ENCODE data around the gene ASB3. TPM values are rescaled to one million over a fixed set of nuclear protein-coding genes. Genes with fewer than 3 reads are reported as not detected.

Gene ASB3
- total and polyA plus RNA-seq, 4 donors: 7.0 to 54.9 (median 18.1) TPM

- peaks cover 0 to under 1% (median 0%) of the 10 kb centered on the region in 4 donors for H3K9me3 ChIP-seq (ENCODE audit: control insufficient read depth in 4 of 4, insufficient read depth in 3 of 4, low read length in 3 of 4)
- no peak for DNase-seq
- H3K36me3 ChIP-seq (ENCODE audit: control insufficient read depth in 4 of 4, insufficient read depth in 4 of 4, low read length in 4 of 4): no peaks in the 10 kb centered on the region
- H3K27me3 ChIP-seq (ENCODE audit: control insufficient read depth in 3 of 3, insufficient read depth in 3 of 3, low read length in 2 of 3): no peaks in the 10 kb centered on the region
- no peaks in the 10 kb centered on the region for H3K4me1 ChIP-seq (ENCODE audit: control insufficient read depth in 5 of 5, insufficient read depth in 5 of 5, low read length in 5 of 5)
- H3K9ac ChIP-seq (ENCODE audit: insufficient read depth in 1 of 2, low read length in 2 of 2): no peak overlapping the region
- 79 to 89% methylated on average over 7 of the region's 7 CpGs for WGBS, 2 donors
- TF ChIP-seq, protein P1, sequence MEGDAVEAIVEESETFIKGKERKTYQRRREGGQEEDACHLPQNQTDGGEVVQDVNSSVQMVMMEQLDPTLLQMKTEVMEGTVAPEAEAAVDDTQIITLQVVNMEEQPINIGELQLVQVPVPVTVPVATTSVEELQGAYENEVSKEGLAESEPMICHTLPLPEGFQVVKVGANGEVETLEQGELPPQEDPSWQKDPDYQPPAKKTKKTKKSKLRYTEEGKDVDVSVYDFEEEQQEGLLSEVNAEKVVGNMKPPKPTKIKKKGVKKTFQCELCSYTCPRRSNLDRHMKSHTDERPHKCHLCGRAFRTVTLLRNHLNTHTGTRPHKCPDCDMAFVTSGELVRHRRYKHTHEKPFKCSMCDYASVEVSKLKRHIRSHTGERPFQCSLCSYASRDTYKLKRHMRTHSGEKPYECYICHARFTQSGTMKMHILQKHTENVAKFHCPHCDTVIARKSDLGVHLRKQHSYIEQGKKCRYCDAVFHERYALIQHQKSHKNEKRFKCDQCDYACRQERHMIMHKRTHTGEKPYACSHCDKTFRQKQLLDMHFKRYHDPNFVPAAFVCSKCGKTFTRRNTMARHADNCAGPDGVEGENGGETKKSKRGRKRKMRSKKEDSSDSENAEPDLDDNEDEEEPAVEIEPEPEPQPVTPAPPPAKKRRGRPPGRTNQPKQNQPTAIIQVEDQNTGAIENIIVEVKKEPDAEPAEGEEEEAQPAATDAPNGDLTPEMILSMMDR (IDR thresholded peaks at IDR 0.05; ENCODE audit: control extremely low read depth, extremely low read depth): no peak
- no peak for ATAC-seq (ENCODE audit: insufficient read depth, low FRiP score)
- H3K27ac ChIP-seq (ENCODE audit: low read depth in 1 of 2, low read length in 1 of 2): no peak overlapping the region
- no peak overlapping the region for H3K4me3 ChIP-seq
Observed at GRCh38 chr2:53630026-53630606, 156.6 kb downstream of the ASB3 start.

- TF ChIP-seq, protein P1 (IDR thresholded peaks at IDR 0.05; ENCODE audit: control extremely low read depth, extremely low read depth): no peak
- no peaks in the 10 kb centered on the region for H3K27me3 ChIP-seq (ENCODE audit: control insufficient read depth in 3 of 3, insufficient read depth in 3 of 3, low read length in 2 of 3)
- no peak for ATAC-seq (ENCODE audit: insufficient read depth, low FRiP score)
Observed at GRCh38 chr2:53629501-53629900, 157.3 kb downstream of the ASB3 start.

GRCh38 chr2:53629001-53629400 is 157.8 kb downstream of the ASB3 start:
- no peaks in the 10 kb centered on the region for H3K36me3 ChIP-seq (ENCODE audit: control insufficient read depth in 4 of 4, insufficient read depth in 4 of 4, low read length in 4 of 4)
- H3K9ac ChIP-seq (ENCODE audit: insufficient read depth in 1 of 2, low read length in 2 of 2): no peak overlapping the region
- H3K27me3 ChIP-seq (ENCODE audit: control insufficient read depth in 3 of 3, insufficient read depth in 3 of 3, low read length in 2 of 3): no peaks in the 10 kb centered on the region
- no peak for ATAC-seq (ENCODE audit: insufficient read depth, low FRiP score)
- no peak overlapping the region for H3K4me3 ChIP-seq
- H3K9me3 ChIP-seq (ENCODE audit: control insufficient read depth in 4 of 4, insufficient read depth in 3 of 4, low read length in 3 of 4): peaks cover 0 to 2% (median 0%) of the 10 kb centered on the region in 4 donors
- DNase-seq: no peak
- TF ChIP-seq, protein P1 (IDR thresholded peaks at IDR 0.05; ENCODE audit: control extremely low read depth, extremely low read depth): no peak
- no peak overlapping the region for H3K27ac ChIP-seq (ENCODE audit: low read depth in 1 of 2, low read length in 1 of 2)
- 78 to 90% methylated on average over 6 of the region's 6 CpGs for WGBS, 2 donors
- no peaks in the 10 kb centered on the region for H3K4me1 ChIP-seq (ENCODE audit: control insufficient read depth in 5 of 5, insufficient read depth in 5 of 5, low read length in 5 of 5)

More at GRCh38 chr2:53629501-53629900, 157.3 kb downstream of the ASB3 start:
- H3K36me3 ChIP-seq (ENCODE audit: control insufficient read depth in 4 of 4, insufficient read depth in 4 of 4, low read length in 4 of 4): no peaks in the 10 kb centered on the region
- H3K9me3 ChIP-seq (ENCODE audit: control insufficient read depth in 4 of 4, insufficient read depth in 3 of 4, low read length in 3 of 4): peaks cover 0 to 2% (median 0%) of the 10 kb centered on the region in 4 donors
- whole genome bisulfite sequencing, 2 donors: 66 to 80% methylated on average over 4 of the region's 4 CpGs
- no peak overlapping the region for H3K4me3 ChIP-seq
- DNase-seq: peak in 1 of 3 donors; percentile 11
- H3K27ac ChIP-seq (ENCODE audit: low read depth in 1 of 2, low read length in 1 of 2): no peak overlapping the region
- no peaks in the 10 kb centered on the region for H3K4me1 ChIP-seq (ENCODE audit: control insufficient read depth in 5 of 5, insufficient read depth in 5 of 5, low read length in 5 of 5)
- no peak overlapping the region for H3K9ac ChIP-seq (ENCODE audit: insufficient read depth in 1 of 2, low read length in 2 of 2)

DNA sequence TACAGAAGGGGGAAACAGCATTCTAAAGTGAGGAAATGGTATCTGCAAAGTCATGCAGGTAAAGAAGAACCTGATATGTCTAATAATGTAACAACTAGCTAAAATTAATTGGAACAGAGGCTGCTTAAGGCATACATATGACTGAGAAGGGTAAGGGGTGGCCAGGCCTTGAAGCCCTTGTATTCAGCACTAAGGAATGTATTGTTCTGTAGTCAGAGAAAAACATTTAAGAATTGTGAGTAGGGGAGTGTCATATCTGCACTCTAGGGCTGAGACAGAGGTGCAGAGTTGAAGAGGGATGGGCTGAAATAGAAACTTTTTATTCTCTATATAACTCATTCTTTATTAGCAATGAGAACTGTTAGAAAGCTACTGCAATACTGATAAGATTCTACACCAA is 164.6 kb downstream of the ASB3 start:
- TF ChIP-seq, protein P1 (IDR thresholded peaks at IDR 0.05; ENCODE audit: control extremely low read depth, extremely low read depth): no peak
- H3K27me3 ChIP-seq (ENCODE audit: control insufficient read depth in 3 of 3, insufficient read depth in 3 of 3, low read length in 2 of 3): no peaks in the 10 kb centered on the region
- H3K9ac ChIP-seq (ENCODE audit: insufficient read depth in 1 of 2, low read length in 2 of 2): no peak overlapping the region
- H3K9me3 ChIP-seq (ENCODE audit: control insufficient read depth in 4 of 4, insufficient read depth in 3 of 4, low read length in 3 of 4): peaks cover 0 to 2% (median 0%) of the 10 kb centered on the region in 4 donors
- no peak overlapping the region for H3K4me3 ChIP-seq
- no peaks in the 10 kb centered on the region for H3K36me3 ChIP-seq (ENCODE audit: control insufficient read depth in 4 of 4, insufficient read depth in 4 of 4, low read length in 4 of 4)
- no peak overlapping the region for H3K27ac ChIP-seq (ENCODE audit: low read depth in 1 of 2, low read length in 1 of 2)
- no peaks in the 10 kb centered on the region for H3K4me1 ChIP-seq (ENCODE audit: control insufficient read depth in 5 of 5, insufficient read depth in 5 of 5, low read length in 5 of 5)
- no peak for DNase-seq
- ATAC-seq (ENCODE audit: insufficient read depth, low FRiP score): no peak
